ENCODE results near the gene ZNF816. TPM values are rescaled to one million over a fixed set of nuclear protein-coding genes. Genes with fewer than 3 reads are reported as not detected.

The ZNF816 gene
- total and polyA plus RNA-seq, 2 of the 8 experiments (the other 6 are each of a cell fraction or from before 2014, with no cell fraction given): 2.7 to 13.2 TPM

GRCh38 chr19:52963247-52963618, 552 bp upstream of the ZNF816 start:
- Histone ChIP-seq H4K8ac (ENCODE audit: extremely low read depth, insufficient read depth, low read length) (no peak overlapping the region), H3K18ac (ENCODE audit: extremely low read depth, low read length) (peak overlapping the region; percentile 91), H3K56ac (replicated peaks; ENCODE audit: insufficient read length, low read depth, low read length) (peak overlapping the region; percentile 47), H3K79me2 (ENCODE audit: control insufficient read depth in 1 of 2, insufficient read depth in 2 of 2, low read length in 2 of 2) (peaks cover 0 to 25% of the 10 kb centered on the region in 2 experiments; a peak in 2 of 4 replicates), H3K23me2 (ENCODE audit: low read depth, low read length) (peaks cover 3% of the 10 kb centered on the region), H2BK120ac (replicated peaks; ENCODE audit: low read depth, low read length) (peak overlapping the region; percentile 58), H3K79me1 (ENCODE audit: low read depth, low read length) (peaks cover 5% of the 10 kb centered on the region; the same call in 1 of the 2 replicates), H4K5ac (ENCODE audit: insufficient read length, low read depth, low read length) (peak overlapping the region; percentile 45), H3K23ac (ENCODE audit: insufficient read length) (no peak overlapping the region), H2AFZ (ENCODE audit: low read length) (peak overlapping the region; percentile 84), H4K91ac (replicated peaks; ENCODE audit: insufficient read length, low read length) (peak overlapping the region; percentile 66), H3K9ac (replicated peaks in 1 of 4; ENCODE audit: extremely low read depth in 1 of 4, low read depth in 3 of 4, low read length in 3 of 4) (peak overlapping the region in 3 of 4 experiments; percentile 22 to 84 (median 25); a peak in 5 of 7 replicates), H3K4me1 (replicated peaks in 1 of 4; ENCODE audit: control insufficient read depth in 3 of 4, insufficient read depth in 4 of 4, low read length in 3 of 4) (peaks cover 0 to 7% (median under 1%) of the 10 kb centered on the region in 4 experiments; a peak in 2 of 7 replicates), H2BK20ac (ENCODE audit: low read length) (no peak overlapping the region), H3K9me3 (ENCODE audit: insufficient read depth in 2 of 2, low read depth in 1 of 2, low read length in 1 of 2) (peaks cover 0 to 6% of the 10 kb centered on the region in 2 experiments; a peak in 1 of 4 replicates), H3K4me3 (ENCODE audit: extremely low read depth in 1 of 4, insufficient read depth in 2 of 4, low read depth in 3 of 4, low read length in 4 of 4) (peak overlapping the region; percentile 72 to 89 (median 80)), H3K36me3 (ENCODE audit: control insufficient read depth in 2 of 4, insufficient read depth in 4 of 4, low read length in 3 of 4) (peaks cover 0 to 8% (median 0%) of the 10 kb centered on the region in 4 experiments; a peak in 3 of 8 replicates), H2BK5ac (ENCODE audit: low read depth, low read length) (peak overlapping the region; percentile 92; the same call in 1 of the 2 replicates), H3K14ac (ENCODE audit: insufficient read length) (no peak overlapping the region), H3K4me2 (ENCODE audit: insufficient read depth in 1 of 2, low read depth in 2 of 2, low read length in 2 of 2) (peak overlapping the region; percentile 90 to 97), H4K20me1 (replicated peaks in 1 of 2; ENCODE audit: control insufficient read depth in 1 of 2, insufficient read depth in 2 of 2, low read length in 2 of 2) (peaks cover 0 to 2% of the 10 kb centered on the region in 2 experiments), H2AK5ac (ENCODE audit: low read depth, low read length) (no peak overlapping the region), H3K4ac (replicated peaks; ENCODE audit: insufficient read length, low read depth, low read length) (no peak overlapping the region), H2BK12ac (ENCODE audit: low read depth, low read length) (no peak overlapping the region), H2BK15ac (ENCODE audit: low read length) (peak overlapping the region; percentile 61; the same call in 1 of the 2 replicates), H3K27ac (ENCODE audit: low read depth, low read length) (0 out of 2 replicates have a peak overlapping the region, but pooled peaks have one; percentile 43), H3K27me3 (replicated peaks in 1 of 4; ENCODE audit: control insufficient read depth in 3 of 4, extremely low read depth in 1 of 4, insufficient read depth in 3 of 4, low read length in 3 of 4) (no peaks in the 10 kb centered on the region)
- ChIA-PET POLR2A (ENCODE audit: partially characterized antibody) (interaction anchor here (1.1 to 2.3 kb wide), 10 partner anchors 10 to 67 kb away, joined by 3 to 16 read pairs (median 4); partner anchors contain the start of gene ZNF320), CTCF (ENCODE audit: partially characterized antibody) (interaction anchor here (0.8 to 1.6 kb wide), 5 partner anchors 16 to 82 kb away, joined by 4 to 6 read pairs (median 4); partner anchors contain the start of gene ERVV-2)
- peak in 1 of 2 experiments; percentile 66 for DNase-seq (ENCODE audit: low read depth in 1 of 2, low spot score in 2 of 2)
- FAIRE-seq: no peak
- WGBS, 2 experiments (ENCODE audit: extremely low coverage in 1 of 2, insufficient coverage in 1 of 2, insufficient read length in 1 of 2, insufficient replicate concordance in 2 of 2, low coverage in 1 of 2, low lambda C conversion rate in 2 of 2, missing lambda C conversion rate in 1 of 2): 4% methylated on average over 12 of the region's 12 CpGs; no CpG with 5 or more reads in 1 of the 2 experiments
- TF ChIP-seq SRF (IDR thresholded peaks at IDR 0.05; ENCODE audit: low read depth, low read length) (no peak), RAD21 (IDR thresholded peaks at IDR 0.05 in 1 of 2, conservative IDR thresholded peaks at IDR 0.05 in 1 of 2; ENCODE audit: low read depth in 2 of 2, low read length in 2 of 2) (peak; percentile 15 to 35; a peak in 3 of 4 replicates), KDM5A (IDR thresholded peaks at IDR 0.05; ENCODE audit: low read length) (no peak)

Measured in H1 (cell line).